Activated CD4-positive, alpha-beta T cell treated with anti-CD3 and anti-CD28 coated beads, Interleukin-10, Interleukin-2, amounts not matched to agents 100 ng/mL and 50 ng/mL, durations not matched to agents 16 hours and 8 hours (primary cell): Measurements from ENCODE around the gene HOXA1.

ENCODE experiments used
- DNase-seq: peaks from one replicate; pipeline ENCODE4 v3.0.0-alpha.2; 2020

Gene HOXA1

GRCh38 chr7:27116031-27116961, 20.5 kb upstream of the HOXA1 start:
- DNase-seq: no peak

DNA sequence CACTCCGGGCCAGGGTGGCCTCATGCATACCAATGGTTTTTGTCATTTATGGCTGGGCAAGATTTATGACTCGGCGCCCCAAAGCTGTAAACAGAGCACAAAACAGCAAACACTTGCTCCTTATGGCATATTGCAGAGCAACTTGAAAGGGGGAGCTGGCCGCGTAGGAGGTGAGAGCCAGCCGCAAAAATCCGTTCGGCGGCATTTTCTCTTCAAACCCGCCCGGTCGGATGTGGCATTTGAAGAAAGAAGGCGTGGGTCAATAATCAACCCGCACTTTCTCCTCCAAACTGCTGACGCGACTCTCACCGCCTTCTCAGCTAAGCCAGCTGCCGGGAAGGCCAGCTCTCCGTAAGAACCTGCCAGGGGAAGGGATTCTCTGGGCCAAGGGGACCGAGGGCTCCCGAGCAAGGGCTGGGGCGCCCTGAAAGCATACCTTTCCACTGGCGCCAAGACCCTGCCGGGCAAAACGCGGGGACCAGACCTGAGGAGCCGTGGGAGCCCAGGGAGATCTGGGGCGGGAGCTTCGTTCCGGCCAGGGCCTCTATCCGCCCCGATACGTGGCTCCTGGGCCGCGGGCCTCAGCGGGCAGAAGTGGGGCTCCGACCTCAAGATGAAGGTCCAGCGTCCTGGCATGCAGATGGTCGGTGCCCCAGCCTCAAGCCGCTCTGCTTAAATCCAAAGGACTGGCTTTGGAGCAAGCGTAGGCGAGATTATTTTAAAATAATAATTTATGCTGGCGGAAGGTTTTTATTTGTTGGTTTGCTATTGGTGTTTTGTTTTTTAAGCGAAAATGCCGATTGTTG, 19.6 kb upstream of the HOXA1 start:
- no peak for DNase-seq

- DNase-seq: no peak
These were observed 19.1 kb upstream of the HOXA1 start for GRCh38 chr7:27114881-27115220.

DNA sequence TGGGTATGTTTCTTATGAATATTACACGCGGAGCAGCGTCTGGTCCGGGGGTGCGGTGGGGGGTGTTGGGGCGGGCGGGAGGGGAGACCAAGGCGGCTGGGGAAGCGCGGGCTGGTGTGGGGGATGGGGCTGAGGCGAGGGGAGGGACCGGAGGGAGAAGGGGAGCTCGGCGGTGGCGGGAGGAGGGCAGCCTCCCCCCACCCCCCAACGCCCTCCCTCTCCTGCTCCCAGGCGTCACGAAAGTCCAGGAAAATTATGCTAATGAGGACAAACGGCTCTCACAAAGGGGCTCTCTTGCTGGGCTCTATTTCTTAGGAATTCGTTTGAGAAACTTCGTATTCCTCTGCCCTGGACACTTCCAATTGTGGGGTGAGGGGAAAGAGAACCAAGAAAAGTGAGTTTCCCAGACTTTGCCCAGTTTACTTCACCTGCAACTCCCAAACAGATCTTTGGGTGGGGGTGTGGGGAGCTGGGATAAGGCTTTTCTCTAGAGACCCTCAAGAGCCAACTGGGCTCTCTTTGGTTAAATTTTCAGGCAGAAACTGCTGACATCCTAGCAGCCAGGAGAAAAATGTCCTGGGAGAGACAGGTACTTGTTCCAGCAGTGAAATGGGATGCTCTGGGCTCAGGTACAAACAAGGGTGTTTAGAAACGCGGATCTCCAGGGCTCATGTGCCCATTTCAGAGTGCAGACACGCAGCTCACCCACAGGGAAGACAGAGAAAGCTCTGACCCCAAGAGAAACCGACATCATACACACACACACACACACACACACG, 18.4 kb upstream of the HOXA1 start:
- DNase-seq: no peak

- DNase-seq: no peak
These were observed 17.5 kb upstream of the HOXA1 start for GRCh38 chr7:27112955-27113949.

- no peak for DNase-seq
These were observed 16.6 kb upstream of the HOXA1 start for GRCh38 chr7:27112361-27112760.

DNA sequence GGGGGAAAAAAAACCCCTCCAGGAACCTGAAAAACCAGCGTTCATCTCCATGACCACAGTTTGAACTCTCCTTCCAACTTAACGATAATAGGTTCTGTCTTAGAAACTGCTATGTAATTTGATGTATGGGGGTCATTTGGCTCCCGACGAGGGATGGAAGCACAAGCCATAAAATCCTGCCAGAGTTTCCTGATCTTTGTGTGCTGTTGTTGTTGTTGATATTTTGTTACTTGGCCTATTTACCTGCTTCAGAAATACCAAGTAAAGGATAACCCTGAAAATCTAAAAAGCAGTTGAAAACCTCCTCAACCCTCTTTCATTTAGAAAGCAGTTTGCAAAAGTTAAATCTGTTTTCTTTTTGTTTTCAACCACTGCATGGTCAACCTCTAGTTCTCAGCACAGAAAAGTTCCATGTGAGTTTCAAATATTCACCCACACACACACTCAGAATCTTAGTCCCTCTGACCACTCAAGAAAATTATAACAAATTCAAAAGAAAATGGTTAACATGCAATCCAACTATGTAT, 16.0 kb upstream of the HOXA1 start:
- DNase-seq: no peak

DNA sequence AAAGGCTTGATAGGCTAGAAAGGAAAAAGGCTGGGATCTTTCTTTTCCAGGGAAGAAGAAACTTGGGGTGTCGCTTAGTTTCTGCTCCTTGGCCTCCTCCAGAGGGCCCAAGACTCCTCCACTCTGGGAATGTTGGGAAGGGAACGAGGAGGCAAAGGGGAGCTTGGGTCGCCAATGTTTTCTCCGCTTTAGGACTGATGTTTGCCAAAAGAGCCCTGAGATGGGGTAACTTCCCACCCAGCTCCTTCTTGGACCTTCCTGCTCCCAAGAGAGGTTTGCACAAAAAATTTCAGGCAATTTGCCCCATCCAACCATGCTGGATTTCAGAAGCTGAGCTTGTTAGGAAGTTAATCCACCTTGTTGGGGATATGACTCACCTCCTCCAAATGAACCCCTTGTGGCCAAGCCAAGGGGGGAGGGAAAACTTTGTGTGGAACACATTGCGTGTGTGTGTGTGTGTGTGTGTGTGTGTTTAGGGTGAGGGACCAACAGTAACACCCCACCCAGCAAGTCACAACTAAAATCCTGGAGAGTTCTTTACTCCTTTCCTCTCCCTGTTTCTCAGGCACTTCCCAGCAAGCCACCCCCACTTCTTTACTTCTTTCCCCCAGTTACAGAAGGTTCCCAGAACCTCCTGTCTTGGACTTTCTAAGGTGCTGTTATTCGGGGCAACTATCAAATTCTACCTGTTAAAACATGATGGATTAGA, 15.4 kb upstream of the HOXA1 start:
- no peak for DNase-seq

- DNase-seq: no peak
These were observed 14.6 kb upstream of the HOXA1 start for GRCh38 chr7:27110186-27111031.

GRCh38 chr7:27109466-27110185, 13.8 kb upstream of the HOXA1 start:
- no peak for DNase-seq

DNA sequence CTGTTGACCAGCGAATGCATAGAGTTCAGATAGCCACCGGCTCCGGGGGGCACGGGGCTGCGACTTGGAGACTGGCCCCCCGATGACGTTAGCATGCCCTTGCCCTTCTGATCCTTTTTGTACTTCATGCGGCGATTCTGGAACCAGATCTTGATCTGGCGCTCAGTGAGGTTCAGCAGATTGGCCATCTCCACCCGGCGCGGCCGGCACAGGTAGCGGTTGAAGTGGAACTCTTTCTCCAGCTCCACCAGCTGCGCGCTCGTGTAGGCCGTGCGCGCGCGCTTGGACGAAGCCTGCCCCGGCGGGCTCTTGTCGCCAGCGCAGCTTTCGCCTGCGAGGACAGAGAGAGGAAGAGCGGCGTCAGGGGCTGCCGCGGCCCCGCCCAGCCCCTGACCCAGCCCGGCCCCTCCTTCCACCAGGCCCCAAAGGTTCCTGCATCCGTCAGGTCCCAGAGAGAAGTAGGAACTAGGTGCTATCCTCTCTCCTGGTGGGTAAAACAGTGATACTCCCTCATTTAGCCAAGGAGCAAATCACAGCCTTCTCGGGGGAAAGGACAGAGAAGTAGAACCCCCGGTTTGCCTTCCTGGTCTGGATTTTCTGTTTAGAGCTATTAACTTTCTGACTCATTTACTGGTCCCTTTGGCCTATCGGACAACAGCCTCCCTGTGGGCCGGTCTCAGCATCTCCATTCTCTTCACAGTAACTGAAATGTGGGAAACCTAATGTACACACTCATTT, 12.8 kb upstream of the HOXA1 start:
- no peak for DNase-seq

DNA sequence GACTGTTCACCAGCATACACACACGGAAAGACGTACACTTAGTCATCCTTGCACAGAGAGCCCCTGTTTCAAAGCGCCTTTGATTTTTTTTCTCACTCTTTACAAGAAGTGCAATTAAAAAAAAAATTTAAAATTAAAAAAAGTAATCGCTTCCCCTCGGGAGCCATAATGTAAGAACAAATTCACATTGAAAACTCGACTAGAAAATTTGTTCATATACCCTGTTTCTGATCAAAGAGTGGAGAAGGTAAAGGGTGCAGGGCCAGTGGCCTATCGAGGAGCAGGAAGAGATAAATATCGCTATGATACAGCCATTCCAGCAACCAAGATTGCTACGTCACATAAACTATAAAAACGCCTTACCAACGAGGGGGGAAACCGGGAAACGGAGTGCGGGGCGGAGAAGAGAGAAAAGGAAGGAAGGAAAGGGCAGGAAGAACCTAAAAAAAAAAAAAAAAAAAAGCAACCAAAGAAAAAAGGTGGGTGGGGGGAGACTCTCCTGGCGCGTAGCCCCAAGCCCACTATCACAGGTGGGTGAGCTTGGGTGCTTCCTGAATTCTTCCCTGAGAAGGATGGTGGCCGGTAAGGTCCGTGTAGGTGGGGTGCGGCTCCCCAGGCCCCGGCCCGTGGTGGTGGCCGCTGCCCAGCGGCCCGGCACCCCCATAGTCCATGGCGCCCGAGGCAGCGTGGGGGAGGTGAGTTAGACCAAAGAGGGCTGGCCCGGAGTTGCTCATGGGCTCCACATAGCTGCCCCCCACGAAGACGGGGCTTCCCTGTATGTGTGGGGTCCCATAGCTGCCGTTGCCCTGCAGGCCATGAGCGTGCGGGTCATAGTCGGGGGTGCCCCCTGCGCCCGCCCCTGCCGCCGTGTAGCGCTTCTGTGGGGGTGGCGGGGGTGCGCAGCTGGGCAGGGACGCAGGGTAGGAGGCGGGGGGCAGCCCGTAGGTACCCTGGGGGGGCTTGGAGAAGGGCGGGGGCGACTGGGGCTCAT, 11.9 kb upstream of the HOXA1 start:
- DNase-seq: no peak

GRCh38 chr7:27106901-27107240, 11.1 kb upstream of the HOXA1 start:
- DNase-seq: no peak

GRCh38 chr7:27106181-27106900, 10.5 kb upstream of the HOXA1 start:
- no peak for DNase-seq

DNA sequence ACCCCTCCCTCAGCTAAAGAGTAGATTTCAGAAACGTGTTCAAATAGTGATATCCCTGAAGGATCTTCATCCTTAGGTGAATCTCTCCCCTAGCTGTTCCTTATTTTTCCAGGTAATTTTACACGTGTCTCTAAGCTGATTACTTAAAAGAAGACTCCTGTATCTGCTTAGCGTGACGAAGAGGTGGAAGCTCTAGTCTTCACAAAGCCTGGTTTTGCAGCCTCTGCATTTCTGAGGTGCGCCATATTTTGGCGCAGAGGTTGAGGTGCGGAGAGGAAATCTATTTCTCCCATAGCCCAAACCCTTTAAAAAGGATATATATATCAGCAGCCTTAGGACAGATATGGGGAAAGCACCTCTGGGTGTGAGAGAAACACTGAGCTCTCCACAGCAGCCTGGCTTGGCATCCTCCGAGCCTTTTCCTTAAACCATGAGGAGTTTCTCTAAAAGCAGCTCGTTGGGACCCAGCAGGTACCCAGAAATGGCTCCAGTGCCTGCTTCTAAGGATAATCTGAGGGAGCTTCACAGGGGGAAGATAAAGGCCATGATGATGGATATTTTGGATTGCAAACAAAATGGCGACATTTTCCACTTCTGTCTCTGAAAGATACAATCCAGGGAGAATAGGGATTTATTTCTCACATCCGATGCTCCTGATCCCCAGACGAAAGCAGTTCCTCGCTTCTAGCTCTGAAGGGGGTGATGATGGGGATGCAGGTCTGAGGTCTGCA, 9.7 kb upstream of the HOXA1 start:
- no peak for DNase-seq
